ENCODE results near the gene HOXD10.
A peak's percentile ranks its signal among the peaks of the same experiment; 100 is the strongest.

DNA sequence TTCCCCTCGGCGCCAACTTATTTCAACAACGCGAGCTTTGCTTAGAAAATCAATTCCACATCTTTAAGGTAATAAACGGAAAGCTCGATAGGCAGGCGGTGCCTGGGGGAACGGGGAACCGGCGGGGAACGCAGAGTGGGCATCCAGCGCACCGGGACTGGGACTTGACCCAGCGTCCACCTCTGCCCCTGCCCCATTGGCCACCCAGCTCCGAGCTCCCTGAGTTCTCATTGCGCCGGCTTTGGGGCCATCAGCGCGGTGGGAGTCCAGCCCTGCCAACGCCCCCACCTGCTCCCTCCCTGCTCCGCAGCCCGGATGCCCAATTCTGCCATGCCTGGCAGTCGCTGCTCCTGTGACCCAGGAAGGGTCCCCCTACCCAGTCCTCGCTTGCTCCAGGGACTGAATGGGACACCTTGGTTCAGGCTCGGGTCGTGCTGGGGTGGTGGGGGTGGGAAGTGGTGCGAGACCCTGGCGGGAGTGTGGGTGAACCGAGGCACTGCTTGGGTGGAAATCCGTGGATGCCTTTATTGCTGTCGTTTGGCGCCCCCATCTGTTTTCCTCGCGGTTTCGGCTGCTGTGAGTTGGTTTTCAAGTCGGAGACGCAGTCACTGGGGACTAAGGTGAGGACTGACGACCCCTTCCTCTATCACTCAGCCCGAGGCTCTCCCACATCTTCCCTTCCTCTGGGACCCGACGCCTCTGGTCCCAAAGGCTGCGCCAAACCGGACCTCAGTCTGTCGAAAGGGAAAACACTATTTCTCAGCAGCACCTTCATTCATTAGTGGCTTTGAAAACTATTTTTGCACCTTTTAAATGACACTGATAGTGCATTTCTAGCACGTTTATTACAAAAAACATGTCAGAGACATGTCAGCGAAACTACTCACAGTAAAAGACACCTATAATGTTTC lies 30.5 kb upstream of the HOXD10 start:
- TF ChIP-seq, protein P1, sequence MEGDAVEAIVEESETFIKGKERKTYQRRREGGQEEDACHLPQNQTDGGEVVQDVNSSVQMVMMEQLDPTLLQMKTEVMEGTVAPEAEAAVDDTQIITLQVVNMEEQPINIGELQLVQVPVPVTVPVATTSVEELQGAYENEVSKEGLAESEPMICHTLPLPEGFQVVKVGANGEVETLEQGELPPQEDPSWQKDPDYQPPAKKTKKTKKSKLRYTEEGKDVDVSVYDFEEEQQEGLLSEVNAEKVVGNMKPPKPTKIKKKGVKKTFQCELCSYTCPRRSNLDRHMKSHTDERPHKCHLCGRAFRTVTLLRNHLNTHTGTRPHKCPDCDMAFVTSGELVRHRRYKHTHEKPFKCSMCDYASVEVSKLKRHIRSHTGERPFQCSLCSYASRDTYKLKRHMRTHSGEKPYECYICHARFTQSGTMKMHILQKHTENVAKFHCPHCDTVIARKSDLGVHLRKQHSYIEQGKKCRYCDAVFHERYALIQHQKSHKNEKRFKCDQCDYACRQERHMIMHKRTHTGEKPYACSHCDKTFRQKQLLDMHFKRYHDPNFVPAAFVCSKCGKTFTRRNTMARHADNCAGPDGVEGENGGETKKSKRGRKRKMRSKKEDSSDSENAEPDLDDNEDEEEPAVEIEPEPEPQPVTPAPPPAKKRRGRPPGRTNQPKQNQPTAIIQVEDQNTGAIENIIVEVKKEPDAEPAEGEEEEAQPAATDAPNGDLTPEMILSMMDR (conservative IDR thresholded peaks at IDR 0.05; ENCODE audit: low read depth, low read length): peak; percentile 89
- TF ChIP-seq EZH2 (IDR thresholded peaks at IDR 0.05; ENCODE audit: borderline replicate concordance, low read depth, low read length, poor library complexity, severe bottlenecking): peak; percentile 15
